ENCODE results near the gene PLSCR4.
A peak's percentile ranks its signal among the peaks of the same experiment; 100 is the strongest.

Gene PLSCR4

GRCh38 chr3:146152834-146153233 lies 98.1 kb downstream of the PLSCR4 start:
- Histone ChIP-seq H3K4me1 (ENCODE audit: control insufficient read depth, insufficient read depth, low read length) (peaks cover 13% of the 10 kb centered on the region), H3K36me3 (ENCODE audit: control insufficient read depth in 2 of 2, insufficient read depth in 1 of 2, low read length in 2 of 2) (peaks cover 0 to 5% of the 10 kb centered on the region in 2 experiments; a peak in 2 of 3 replicates), H3K27ac (ENCODE audit: extremely low read depth, low read depth, low read length) (no peak overlapping the region), H3K4me3 (ENCODE audit: low read depth, low read length) (no peak overlapping the region), H3K9me3 (ENCODE audit: control insufficient read depth, insufficient read depth, low read depth, low read length) (no peaks in the 10 kb centered on the region)
- TF ChIP-seq HOXC10 (CRISPR knock-in tag; IDR thresholded peaks at IDR 0.05) (no peak), ZBTB10 (tag by site-specific recombination; IDR thresholded peaks at IDR 0.05) (no peak), SP2 (tag by site-specific recombination; IDR thresholded peaks at IDR 0.05) (no peak), ZNF792 (tag by site-specific recombination; IDR thresholded peaks at IDR 0.05) (no peak), TSHZ1 (tag by site-specific recombination; IDR thresholded peaks at IDR 0.05; ENCODE audit: borderline replicate concordance) (no peak), FEZF1 (tag by site-specific recombination; IDR thresholded peaks at IDR 0.05) (no peak), ZSCAN23 (tag by site-specific recombination; IDR thresholded peaks at IDR 0.05) (no peak), INSM2 (tag by site-specific recombination; IDR thresholded peaks at IDR 0.05) (no peak), ZNF555 (tag by site-specific recombination; conservative IDR thresholded peaks at IDR 0.05) (no peak), GLI2 (tag by site-specific recombination; IDR thresholded peaks at IDR 0.05; ENCODE audit: borderline replicate concordance, low read depth) (no peak)
- ChIA-PET POLR2A (no interaction called here), CTCF (no interaction called here)

- TF ChIP-seq SALL2 (tag by site-specific recombination; IDR thresholded peaks at IDR 0.05; ENCODE audit: borderline replicate concordance) = no peak
- no peak for TF ChIP-seq KLF7 (tag by site-specific recombination; IDR thresholded peaks at IDR 0.05; ENCODE audit: borderline replicate concordance)
- no peak for TF ChIP-seq MZF1 (tag by site-specific recombination; IDR thresholded peaks at IDR 0.05; ENCODE audit: borderline replicate concordance)
- TF ChIP-seq ZSCAN4 (tag by site-specific recombination; IDR thresholded peaks at IDR 0.05) = peak; percentile 0; the same call in 1 of the 2 replicates
- TF ChIP-seq YY1 (tag by site-specific recombination; IDR thresholded peaks at IDR 0.05) = no peak
- no peak for TF ChIP-seq ZNF626 (tag by site-specific recombination; IDR thresholded peaks at IDR 0.05)
- Histone ChIP-seq H3K4me1 (ENCODE audit: control insufficient read depth, insufficient read depth, low read length) (peaks cover 18% of the 10 kb centered on the region), H3K9me3 (ENCODE audit: control insufficient read depth, insufficient read depth, low read depth, low read length) (no peaks in the 10 kb centered on the region), H3K4me3 (ENCODE audit: low read depth, low read length) (no peak overlapping the region), H3K36me3 (ENCODE audit: control insufficient read depth in 2 of 2, insufficient read depth in 1 of 2, low read length in 2 of 2) (peaks cover 0 to 5% of the 10 kb centered on the region in 2 experiments; a peak in 2 of 3 replicates), H3K27ac (ENCODE audit: extremely low read depth, low read depth, low read length) (no peak overlapping the region)
- ChIA-PET POLR2A (no interaction called here), CTCF (interaction anchor here (0.7 to 1.9 kb wide), 2 partner anchors 23 to 83 kb away, joined by 4 read pairs; no protein-coding TSS in a partner anchor)
Measured at GRCh38 chr3:146148468-146148931, 102.4 kb downstream of the PLSCR4 start.
